Mesothelial cell of epicardium (in vitro differentiated cells): Measurements from ENCODE around the gene DDX39A. TPM values are rescaled to one million over a fixed set of nuclear protein-coding genes. Genes with fewer than 3 reads are reported as not detected.

Experiments used
- DNase-seq, 2 experiments: peaks; one replicate each; pipeline ENCODE4 v3.0.0; 2021; ENCODE audit warnings: low spot score in 2 of 2; ENCODE audit not compliant: unreplicated experiment in 2 of 2
- H3K27ac Mint-ChIP-seq: 2 replicates; pipeline ENCODE4 v1.8.0; 2021; ENCODE audit warnings: mixed read lengths
- H3K27me3 Mint-ChIP-seq: 2 replicates; pipeline ENCODE4 v1.8.0; 2021; ENCODE audit warnings: low read depth, mixed read lengths
- H3K36me3 Mint-ChIP-seq: 2 replicates; pipeline ENCODE4 v1.8.0; 2021; ENCODE audit warnings: mixed read lengths
- H3K4me1 Mint-ChIP-seq: 2 replicates; pipeline ENCODE4 v1.8.0; 2021; ENCODE audit warnings: mixed read lengths
- H3K4me3 Mint-ChIP-seq: 2 replicates; pipeline ENCODE4 v1.8.0; 2021; ENCODE audit warnings: mild to moderate bottlenecking, moderate library complexity, mixed read lengths
- H3K9me3 Mint-ChIP-seq: 2 replicates; pipeline ENCODE4 v1.8.0; 2021; ENCODE audit warnings: mixed read lengths
- CTCF ChIP-seq: fragments of 200-600 bp; sonication (generic); IDR thresholded peaks from one replicate; pipeline ENCODE4 v1.5.0; 2021; ENCODE audit warnings: antibody characterized with exemption; ENCODE audit not compliant: unreplicated experiment
- total RNA-seq: library from RNA; stranded (reverse); gene quantifications from 3 replicates; pipeline ENCODE4 v1.2.1, GENCODE V29; 2021

Gene DDX39A
- total RNA-seq, 1 donor from 2014 or later = 68.6 TPM

GRCh38 chr19:14411161-14411937 lies 7.8 kb downstream of the DDX39A start:
- Mint-ChIP-seq H3K27me3 (no peaks in the 10 kb centered on the region), H3K27ac (no peak overlapping the region), H3K36me3 (peaks cover 29% of the 10 kb centered on the region), H3K9me3 (no peaks in the 10 kb centered on the region), H3K4me1 (peaks cover 32% of the 10 kb centered on the region), H3K4me3 (no peak overlapping the region)
- no peak for DNase-seq
- no peak for TF ChIP-seq CTCF

- Mint-ChIP-seq H3K36me3 (peaks cover 25% of the 10 kb centered on the region), H3K4me1 (peaks cover 29% of the 10 kb centered on the region), H3K27ac (no peak overlapping the region), H3K27me3 (no peaks in the 10 kb centered on the region), H3K4me3 (no peak overlapping the region), H3K9me3 (no peaks in the 10 kb centered on the region)
- DNase-seq = no peak
- TF ChIP-seq CTCF = no peak
Measured at GRCh38 chr19:14410091-14411051, 8.8 kb downstream of the DDX39A start.

- H3K9me3 Mint-ChIP-seq = no peaks in the 10 kb centered on the region
Measured at GRCh38 chr19:14409146-14410023, 9.8 kb downstream of the DDX39A start.

GRCh38 chr19:14408491-14409145 lies 10.5 kb downstream of the DDX39A start:
- peaks cover 25% of the 10 kb centered on the region for H3K36me3 Mint-ChIP-seq
- H3K9me3 Mint-ChIP-seq = no peaks in the 10 kb centered on the region
- TF ChIP-seq CTCF = no peak
- H3K4me1 Mint-ChIP-seq = peaks cover 18% of the 10 kb centered on the region
- H3K27me3 Mint-ChIP-seq = no peaks in the 10 kb centered on the region
- H3K27ac Mint-ChIP-seq = no peak overlapping the region
- no peak for DNase-seq
- H3K4me3 Mint-ChIP-seq = no peak overlapping the region

More at GRCh38 chr19:14409146-14410023, 9.8 kb downstream of the DDX39A start:
- TF ChIP-seq CTCF = no peak
- DNase-seq = no peak
- peaks cover 25% of the 10 kb centered on the region for H3K36me3 Mint-ChIP-seq
- peaks cover 23% of the 10 kb centered on the region for H3K4me1 Mint-ChIP-seq
- no peaks in the 10 kb centered on the region for H3K27me3 Mint-ChIP-seq
- H3K27ac Mint-ChIP-seq = no peak overlapping the region
- no peak overlapping the region for H3K4me3 Mint-ChIP-seq
